Middle frontal gyrus (tissue), 1 donor: Measurements from ENCODE around the gene UTF1.
"Not testable (repeated sequence)": the region's sequence is repeated elsewhere in the genome, so short reads cannot be mapped to it uniquely, and the experiment has no call there.

ENCODE experiments used
- DNase-seq: peaks from one replicate; pipeline ENCODE4 v3.0.0-alpha.2; 2015; ENCODE audit warnings: low spot score; ENCODE audit errors: extremely low spot score

The UTF1 gene

GRCh38 chr10:133264461-133264860 is 34.4 kb downstream of the UTF1 start:
- no peak for DNase-seq

- DNase-seq, result not testable (repeated sequence)
These were observed 35.0 kb downstream of the UTF1 start for GRCh38 chr10:133265052-133265451.

- no peak for DNase-seq
These were observed 36.2 kb downstream of the UTF1 start for GRCh38 chr10:133266056-133266795.

GRCh38 chr10:133267293-133267692 is 37.3 kb downstream of the UTF1 start:
- no peak for DNase-seq

- DNase-seq, result no peak
These were observed 37.8 kb downstream of the UTF1 start for GRCh38 chr10:133267829-133268228.

GRCh38 chr10:133268532-133268931 is 38.5 kb downstream of the UTF1 start:
- DNase-seq, result no peak

- DNase-seq, result no peak
These were observed 39.4 kb downstream of the UTF1 start for GRCh38 chr10:133269367-133269766.

GRCh38 chr10:133270204-133270603 is 40.2 kb downstream of the UTF1 start:
- no peak for DNase-seq

GRCh38 chr10:133270773-133271297 is 40.8 kb downstream of the UTF1 start:
- no peak for DNase-seq

- DNase-seq, result no peak
These were observed 41.7 kb downstream of the UTF1 start for GRCh38 chr10:133271521-133272300.

GRCh38 chr10:133272301-133272963 is 42.4 kb downstream of the UTF1 start:
- no peak for DNase-seq

GRCh38 chr10:133272964-133273420 is 43.0 kb downstream of the UTF1 start:
- DNase-seq, result no peak

GRCh38 chr10:133273534-133274143 is 43.6 kb downstream of the UTF1 start:
- no peak for DNase-seq

- DNase-seq, result no peak
These were observed 45.0 kb downstream of the UTF1 start for GRCh38 chr10:133274751-133275683.

- DNase-seq, result no peak
These were observed 45.7 kb downstream of the UTF1 start for GRCh38 chr10:133275684-133276092.

GRCh38 chr10:133276100-133276434 is 46.0 kb downstream of the UTF1 start:
- no peak for DNase-seq

GRCh38 chr10:133276435-133277201 is 46.6 kb downstream of the UTF1 start, which contains the start of gene ADAM8:
TSS of gene ADAM8 (minus strand) at chr10:133276868. CDS start at chr10:133276817, 51 bp downstream.
- no peak for DNase-seq

GRCh38 chr10:133277277-133277992 is 47.4 kb downstream of the UTF1 start:
- DNase-seq, result no peak
